Prostate gland (tissue), 2 donors: Measurements from ENCODE around the gene PDE7B.

Source experiments
- CTCF ChIP-seq, 4 experiments: fragments of 200-600 bp in 2 of 4; fragments of 450-650 bp in 2 of 4; sonication (generic) in 2 of 4; IDR thresholded peaks; 1 replicate in 3 of 4; 2 replicates in 1 of 4; pipeline ENCODE4 v1.5.1; 2016 to 2019; ENCODE audit warnings: antibody characterized with exemption in 4 of 4, mild to moderate bottlenecking in 2 of 4, moderate library complexity in 2 of 4
- POLR2A ChIP-seq: fragments of 450-650 bp; IDR thresholded peaks from one replicate; pipeline ENCODE4 v1.6.1; 2016; ENCODE audit warnings: antibody characterized with exemption, mild to moderate bottlenecking
- POLR2AphosphoS5 ChIP-seq: sonication (generic); formaldehyde crosslinking; IDR thresholded peaks from one replicate; pipeline ENCODE4 v1.6.1; 2017; ENCODE audit warnings: antibody characterized with exemption

- TF ChIP-seq CTCF (IDR thresholded peaks at IDR 0.05): no peak
- TF ChIP-seq POLR2AphosphoS5: no peak
- TF ChIP-seq POLR2A: no peak
These were observed 260.3 kb downstream of the PDE7B start for GRCh38 chr6:136111831-136112230.
